ENCODE data around the gene SDR42E1.

The SDR42E1 gene

DNA sequence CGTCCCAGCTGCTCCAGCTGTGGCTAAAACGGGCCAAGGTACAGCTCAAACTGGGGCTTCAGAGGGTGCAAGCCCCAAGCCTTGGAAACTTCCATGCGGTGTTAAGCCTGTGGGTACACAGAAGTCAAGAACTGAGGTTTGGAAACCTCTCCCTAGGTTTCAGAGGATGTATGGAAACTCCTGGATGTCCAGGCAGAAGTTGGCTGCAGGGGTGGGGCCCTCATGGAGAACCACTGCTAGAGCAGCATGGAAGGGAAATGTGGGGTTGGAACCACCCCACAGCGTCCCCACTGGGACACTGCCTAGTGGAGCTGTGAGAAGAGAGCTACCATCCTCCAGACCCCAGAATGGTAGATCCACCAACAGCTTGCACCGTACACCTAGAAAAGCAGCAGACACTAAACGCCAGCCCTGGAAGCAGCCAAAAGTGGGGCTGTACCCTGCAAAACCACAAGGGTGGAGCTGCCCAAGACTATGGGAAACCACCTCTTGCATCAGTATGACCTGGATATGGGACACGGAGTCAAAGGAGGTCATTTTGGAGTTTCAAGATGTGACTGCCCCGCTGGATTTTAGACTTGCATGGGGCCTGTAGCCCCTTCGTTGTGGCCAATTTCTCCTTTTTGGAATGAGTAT, 2.2 kb downstream of the SDR42E1 start:
- no peak overlapping the region for H3K4me3 ChIP-seq (ENCODE audit: low read length)
- TF ChIP-seq, protein P1, sequence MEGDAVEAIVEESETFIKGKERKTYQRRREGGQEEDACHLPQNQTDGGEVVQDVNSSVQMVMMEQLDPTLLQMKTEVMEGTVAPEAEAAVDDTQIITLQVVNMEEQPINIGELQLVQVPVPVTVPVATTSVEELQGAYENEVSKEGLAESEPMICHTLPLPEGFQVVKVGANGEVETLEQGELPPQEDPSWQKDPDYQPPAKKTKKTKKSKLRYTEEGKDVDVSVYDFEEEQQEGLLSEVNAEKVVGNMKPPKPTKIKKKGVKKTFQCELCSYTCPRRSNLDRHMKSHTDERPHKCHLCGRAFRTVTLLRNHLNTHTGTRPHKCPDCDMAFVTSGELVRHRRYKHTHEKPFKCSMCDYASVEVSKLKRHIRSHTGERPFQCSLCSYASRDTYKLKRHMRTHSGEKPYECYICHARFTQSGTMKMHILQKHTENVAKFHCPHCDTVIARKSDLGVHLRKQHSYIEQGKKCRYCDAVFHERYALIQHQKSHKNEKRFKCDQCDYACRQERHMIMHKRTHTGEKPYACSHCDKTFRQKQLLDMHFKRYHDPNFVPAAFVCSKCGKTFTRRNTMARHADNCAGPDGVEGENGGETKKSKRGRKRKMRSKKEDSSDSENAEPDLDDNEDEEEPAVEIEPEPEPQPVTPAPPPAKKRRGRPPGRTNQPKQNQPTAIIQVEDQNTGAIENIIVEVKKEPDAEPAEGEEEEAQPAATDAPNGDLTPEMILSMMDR (IDR thresholded peaks at IDR 0.05; ENCODE audit: insufficient read depth, low read depth, low read length, missing control alignments) = no peak

DNA sequence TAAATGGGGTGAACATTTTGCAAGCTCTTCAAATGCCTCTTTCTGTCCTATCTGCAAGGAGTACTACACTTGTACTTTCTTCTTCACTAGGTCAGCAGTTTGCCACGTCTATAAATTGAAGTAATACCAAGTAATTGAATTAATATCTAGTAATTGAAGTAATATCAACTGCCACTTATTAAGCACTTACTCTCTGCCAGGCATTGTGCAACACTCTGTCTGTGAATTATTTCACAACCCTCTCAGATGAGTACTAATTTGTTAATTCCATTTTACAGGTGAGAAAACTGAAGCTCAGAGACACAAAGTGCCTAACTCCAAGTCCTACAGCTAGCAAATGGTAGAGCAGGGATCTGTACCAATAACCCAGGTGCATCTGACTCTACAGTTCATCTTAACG, 4.1 kb downstream of the SDR42E1 start:
- TF ChIP-seq, protein P1 (IDR thresholded peaks at IDR 0.05; ENCODE audit: insufficient read depth, low read depth, low read length, missing control alignments) = no peak
- H3K4me3 ChIP-seq (ENCODE audit: low read length) = no peak overlapping the region

More for the DNA sequence above, 2.2 kb downstream of the SDR42E1 start:
- no peak for DNase-seq (ENCODE audit: low read depth)

DNA sequence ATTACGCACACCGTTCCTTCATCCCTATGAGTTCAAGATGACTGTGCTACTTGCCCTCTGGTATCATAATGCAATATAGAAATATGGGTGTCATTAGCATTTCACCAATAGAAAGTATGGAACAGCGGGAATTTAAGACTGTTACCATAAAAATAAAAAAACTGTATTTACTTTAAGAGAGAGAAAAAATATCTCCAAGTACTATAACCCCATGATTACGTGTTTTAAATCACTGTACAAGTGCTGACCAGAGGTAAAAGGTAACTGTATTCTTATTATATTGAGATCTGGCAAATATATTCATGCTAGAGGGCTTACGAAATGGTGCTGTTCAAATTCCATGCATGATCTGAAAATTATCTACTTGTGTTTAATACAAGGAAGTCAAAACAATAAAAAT, 5.2 kb downstream of the SDR42E1 start:
- no peak overlapping the region for H3K4me3 ChIP-seq (ENCODE audit: low read length)
- TF ChIP-seq, protein P1 (IDR thresholded peaks at IDR 0.05; ENCODE audit: insufficient read depth, low read depth, low read length, missing control alignments) = no peak
- DNase-seq (ENCODE audit: low read depth) = no peak

More for the DNA sequence above, 4.1 kb downstream of the SDR42E1 start:
- no peak for DNase-seq (ENCODE audit: low read depth)

DNA sequence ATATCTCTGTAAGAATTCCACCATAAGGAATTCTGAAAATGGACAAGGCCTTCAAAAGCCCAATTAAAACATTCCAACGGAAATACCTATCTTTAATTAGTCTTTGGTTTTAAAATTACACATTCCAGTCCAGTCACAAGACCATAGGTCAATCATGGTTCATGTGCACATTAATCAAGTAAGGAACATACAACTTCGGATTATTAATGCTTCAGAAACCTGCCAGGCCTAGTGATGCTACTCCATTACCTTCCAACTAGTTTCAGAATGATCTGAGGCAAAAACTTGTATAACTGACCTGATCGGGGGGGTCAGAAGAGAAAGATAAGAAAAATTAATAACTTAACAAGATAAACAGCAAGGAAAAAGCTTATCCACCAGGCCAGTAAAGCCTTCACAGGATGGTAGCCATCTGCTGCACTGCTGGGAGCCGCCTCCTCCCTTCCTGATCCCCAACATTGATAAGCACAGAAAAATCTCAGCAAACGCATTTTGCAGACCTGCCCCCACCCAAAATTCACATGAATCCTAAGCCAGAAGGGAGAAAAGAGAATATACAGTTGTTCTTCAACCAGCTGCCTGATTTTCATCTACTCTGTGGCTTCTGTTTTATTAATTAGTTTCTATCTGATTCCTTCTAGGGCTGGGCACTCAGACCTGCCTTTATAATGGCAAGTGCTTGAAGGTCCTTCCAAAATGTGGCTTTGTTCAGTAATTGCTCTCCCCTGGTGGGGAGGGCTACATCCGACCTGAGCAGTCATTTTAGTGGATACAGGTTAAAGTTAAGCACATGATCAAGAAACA, 6.0 kb downstream of the SDR42E1 start:
- TF ChIP-seq, protein P1 (IDR thresholded peaks at IDR 0.05; ENCODE audit: insufficient read depth, low read depth, low read length, missing control alignments) = no peak
- H3K4me3 ChIP-seq (ENCODE audit: low read length) = no peak overlapping the region
- no peak for DNase-seq (ENCODE audit: low read depth)

DNA sequence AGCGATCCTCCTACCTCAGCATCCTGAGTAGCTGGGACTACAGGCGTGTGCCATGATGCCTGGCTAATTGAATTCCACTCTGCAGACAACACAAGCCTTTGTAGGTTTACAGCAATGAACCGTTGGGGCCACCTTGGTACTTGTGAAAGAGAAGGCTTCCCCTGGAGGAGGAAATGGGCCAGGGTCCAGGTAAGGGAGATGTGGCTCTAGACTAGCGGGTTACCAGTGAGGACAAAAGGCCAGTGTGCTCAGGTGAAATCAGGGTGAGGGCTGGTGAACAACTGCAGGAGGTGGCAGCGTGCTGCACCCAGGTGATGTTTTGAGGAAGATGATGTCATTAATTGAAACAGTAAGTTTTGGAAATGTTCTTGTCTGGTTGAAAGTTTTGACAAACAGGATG, 6.7 kb downstream of the SDR42E1 start:
- DNase-seq (ENCODE audit: low read depth) = no peak
- TF ChIP-seq, protein P1 (IDR thresholded peaks at IDR 0.05; ENCODE audit: insufficient read depth, low read depth, low read length, missing control alignments) = no peak
- no peak overlapping the region for H3K4me3 ChIP-seq (ENCODE audit: low read length)

DNA sequence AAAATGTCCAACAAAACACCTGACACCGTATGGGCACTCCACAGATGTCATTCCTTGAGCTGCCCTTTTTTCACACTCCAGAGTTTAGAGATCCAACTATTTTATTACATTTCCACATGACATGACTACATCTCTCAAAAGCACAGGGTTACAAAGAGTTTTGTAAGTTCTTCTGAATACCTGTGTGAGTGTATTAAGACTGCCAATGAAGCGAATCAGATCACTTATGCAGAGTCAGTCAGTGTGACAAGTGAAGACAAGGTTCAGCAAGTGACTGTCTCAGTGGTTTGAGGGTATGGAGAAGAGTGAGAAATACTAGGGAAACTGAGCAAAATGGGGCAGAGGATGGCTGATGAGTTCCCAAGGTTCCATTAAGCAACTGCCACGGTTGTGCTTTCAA, 8.4 kb downstream of the SDR42E1 start:
- peak; percentile 50 for DNase-seq (ENCODE audit: low read depth)
- TF ChIP-seq, protein P1 (IDR thresholded peaks at IDR 0.05; ENCODE audit: insufficient read depth, low read depth, low read length, missing control alignments) = no peak
- no peak overlapping the region for H3K4me3 ChIP-seq (ENCODE audit: low read length)
